Progenitor cell of endocrine pancreas (in vitro differentiated cells): Measurements from ENCODE around the gene TBPL2. TPM values are rescaled to one million over a fixed set of nuclear protein-coding genes. Genes with fewer than 3 reads are reported as not detected.

Experiments
- DNase-seq: peaks from one replicate; pipeline ENCODE4 v3.0.0; 2021; ENCODE audit warnings: low spot score; ENCODE audit not compliant: unreplicated experiment
- H3K27ac Mint-ChIP-seq: 2 replicates; pipeline ENCODE4 v1.8.0; 2021; ENCODE audit warnings: mild to moderate bottlenecking, moderate library complexity, mixed read lengths
- H3K27me3 Mint-ChIP-seq: 2 replicates; pipeline ENCODE4 v1.8.0; 2021; ENCODE audit warnings: mixed read lengths
- H3K36me3 Mint-ChIP-seq: 2 replicates; pipeline ENCODE4 v1.8.0; 2022; ENCODE audit warnings: mixed read lengths; ENCODE audit not compliant: insufficient read depth
- H3K4me1 Mint-ChIP-seq: 2 replicates; pipeline ENCODE4 v1.8.0; 2021; ENCODE audit warnings: low read depth, mixed read lengths
- H3K4me3 Mint-ChIP-seq: 2 replicates; pipeline ENCODE4 v1.8.0; 2021; ENCODE audit warnings: low read depth, mild to moderate bottlenecking, moderate library complexity, mixed read lengths
- H3K9me3 Mint-ChIP-seq: 2 replicates; pipeline ENCODE4 v1.8.0; 2021; ENCODE audit warnings: low read depth, mixed read lengths
- CTCF ChIP-seq: fragments of 200-600 bp; sonication (generic); IDR thresholded peaks from one replicate; pipeline ENCODE4 v1.5.0; 2021; ENCODE audit warnings: antibody characterized with exemption, mild to moderate bottlenecking; ENCODE audit not compliant: unreplicated experiment
- total RNA-seq: library from RNA; stranded (reverse); gene quantifications from 2 replicates; pipeline ENCODE4 v1.2.1, GENCODE V29; 2021

TBPL2 gene
- total RNA-seq, 1 donor from 2014 or later = not detected

GRCh38 chr14:55433880-55434804, 6.3 kb downstream of the TBPL2 start:
- no peak overlapping the region for H3K4me3 Mint-ChIP-seq
- H3K4me1 Mint-ChIP-seq = peaks cover 11% of the 10 kb centered on the region
- no peaks in the 10 kb centered on the region for H3K36me3 Mint-ChIP-seq
- no peak for TF ChIP-seq CTCF
- H3K27ac Mint-ChIP-seq = no peak overlapping the region
- H3K27me3 Mint-ChIP-seq = peaks cover 11% of the 10 kb centered on the region
- H3K9me3 Mint-ChIP-seq = no peaks in the 10 kb centered on the region
- no peak for DNase-seq

GRCh38 chr14:55432628-55433027, 7.8 kb downstream of the TBPL2 start:
- Mint-ChIP-seq H3K4me1 (peaks cover 11% of the 10 kb centered on the region), H3K27ac (no peak overlapping the region), H3K9me3 (no peaks in the 10 kb centered on the region), H3K4me3 (no peak overlapping the region), H3K36me3 (no peaks in the 10 kb centered on the region), H3K27me3 (peaks cover 3% of the 10 kb centered on the region)
- DNase-seq = no peak
- no peak for TF ChIP-seq CTCF

- peak; percentile 52 for TF ChIP-seq CTCF
- Mint-ChIP-seq H3K27me3 (peaks cover 5% of the 10 kb centered on the region), H3K4me3 (no peak overlapping the region), H3K9me3 (no peaks in the 10 kb centered on the region), H3K36me3 (no peaks in the 10 kb centered on the region), H3K4me1 (peaks cover 9% of the 10 kb centered on the region), H3K27ac (peak overlapping the region; percentile 87)
- DNase-seq = no peak
Measured at GRCh38 chr14:55430024-55430690, 10.3 kb downstream of the TBPL2 start.

GRCh38 chr14:55427439-55427838, 13.0 kb downstream of the TBPL2 start:
- DNase-seq = no peak
- no peak overlapping the region for H3K4me3 Mint-ChIP-seq
- no peaks in the 10 kb centered on the region for H3K36me3 Mint-ChIP-seq
- peaks cover 3% of the 10 kb centered on the region for H3K4me1 Mint-ChIP-seq
- no peaks in the 10 kb centered on the region for H3K9me3 Mint-ChIP-seq
- peaks cover 7% of the 10 kb centered on the region for H3K27me3 Mint-ChIP-seq
- no peak overlapping the region for H3K27ac Mint-ChIP-seq
- no peak for TF ChIP-seq CTCF

- peaks cover 3% of the 10 kb centered on the region for H3K4me1 Mint-ChIP-seq
- no peak overlapping the region for H3K4me3 Mint-ChIP-seq
- TF ChIP-seq CTCF = no peak
- no peak for DNase-seq
- peaks cover 7% of the 10 kb centered on the region for H3K27me3 Mint-ChIP-seq
- no peak overlapping the region for H3K27ac Mint-ChIP-seq
- H3K36me3 Mint-ChIP-seq = no peaks in the 10 kb centered on the region
- no peaks in the 10 kb centered on the region for H3K9me3 Mint-ChIP-seq
Measured at GRCh38 chr14:55426891-55427290, 13.5 kb downstream of the TBPL2 start.
